GM19043 (cell line): ENCODE results near the gene USP10.
"Not testable (repeated sequence)": the region's sequence is repeated elsewhere in the genome, so short reads cannot be mapped to it uniquely, and the experiment has no call there.

ENCODE experiments used
- ATAC-seq: cut with Tn5 transposase; IDR thresholded peaks from one replicate; pipeline ENCODE4 v1.9.1; 2021; ENCODE audit warnings: low read depth; ENCODE audit not compliant: unreplicated experiment

The USP10 gene

DNA sequence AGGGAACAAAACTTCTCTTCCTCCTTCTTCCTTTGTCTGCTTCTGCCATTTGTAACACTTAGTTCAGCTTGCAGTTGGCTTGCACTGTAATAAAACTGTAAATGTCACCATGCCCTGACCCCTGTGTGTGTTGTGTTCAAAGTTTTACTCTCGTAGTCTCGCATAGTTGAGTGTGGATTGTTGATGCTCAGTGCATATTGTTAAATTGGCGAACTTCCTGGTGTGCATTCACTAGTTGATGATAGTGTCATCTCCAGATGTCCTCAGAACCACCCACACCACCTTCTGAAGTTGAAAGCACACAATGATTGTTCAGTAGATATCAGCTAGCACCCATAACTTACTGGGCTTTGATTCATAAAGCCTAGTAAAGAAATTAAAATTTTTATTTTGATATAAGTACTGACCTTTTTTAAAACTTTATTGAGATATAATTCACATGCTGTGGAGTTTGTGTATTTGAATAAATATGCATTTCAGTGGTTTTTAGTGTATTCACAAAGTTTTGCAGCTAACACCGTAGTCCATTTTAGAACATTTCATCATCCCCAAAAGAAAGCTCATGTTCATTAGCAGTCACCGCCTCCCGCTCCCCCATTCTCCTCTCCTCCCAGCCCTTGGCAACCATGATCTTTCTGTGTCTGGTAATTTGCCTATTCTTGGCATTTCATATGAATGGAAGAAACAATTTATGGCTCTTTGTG, 25.0 kb downstream of the USP10 start:
- no peak for ATAC-seq

DNA sequence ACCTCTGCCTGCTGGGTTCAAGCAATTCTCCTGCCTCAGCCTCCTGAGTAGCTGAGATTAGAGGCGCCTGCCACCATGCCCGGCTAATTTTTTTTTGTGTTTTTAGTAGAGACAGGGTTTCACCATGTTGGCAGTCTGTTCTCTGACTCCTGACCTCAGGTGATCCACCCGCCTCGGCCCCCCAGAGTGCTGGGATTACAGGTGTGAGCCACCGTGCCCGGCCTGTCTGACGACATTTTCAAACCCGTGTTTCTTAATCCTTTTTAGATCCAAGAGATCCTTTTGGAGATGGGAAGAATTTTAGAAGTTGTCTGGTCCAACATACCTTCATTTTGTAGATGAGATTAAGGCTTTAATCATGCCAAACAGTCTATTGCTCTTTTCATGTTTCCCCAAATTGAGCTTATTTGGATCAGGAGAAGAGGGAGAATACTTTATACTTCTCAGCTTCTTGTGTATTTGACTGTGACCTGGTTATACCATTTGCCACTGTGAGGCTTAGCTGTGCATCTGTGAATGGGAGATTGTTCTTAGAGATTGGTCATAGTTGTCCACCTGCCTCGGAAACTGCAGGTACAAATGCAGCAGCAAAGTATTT, 25.8 kb downstream of the USP10 start:
- no peak for ATAC-seq

DNA sequence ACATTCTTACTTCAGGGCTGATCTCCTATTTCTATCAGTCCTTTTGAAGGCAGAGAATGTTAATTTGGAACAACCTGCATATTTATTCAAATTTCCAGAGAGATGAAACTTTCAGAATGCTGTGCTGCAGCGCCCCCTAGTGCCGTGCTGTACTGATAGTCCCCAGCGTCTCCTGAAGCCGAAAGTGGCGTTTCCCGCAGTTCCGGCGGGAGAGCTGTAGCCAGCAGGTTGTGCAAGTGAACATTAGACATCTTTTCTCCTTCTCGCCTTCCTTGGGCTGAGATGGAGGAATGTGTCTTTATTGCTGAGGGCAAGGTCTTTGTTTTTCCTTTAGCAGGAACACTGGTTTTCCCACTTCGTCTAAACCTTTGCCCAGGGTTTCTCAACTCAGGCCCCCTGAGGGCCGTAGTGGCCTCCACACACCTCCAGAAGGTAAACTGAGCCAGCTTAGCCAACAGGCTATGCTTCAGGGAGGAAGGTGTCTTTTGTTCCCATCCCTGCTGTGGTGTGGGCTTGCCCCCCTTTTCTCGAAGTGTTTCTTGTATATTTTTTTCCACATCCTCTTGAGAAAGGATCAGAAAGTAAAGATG, 26.4 kb downstream of the USP10 start:
- ATAC-seq = no peak

DNA sequence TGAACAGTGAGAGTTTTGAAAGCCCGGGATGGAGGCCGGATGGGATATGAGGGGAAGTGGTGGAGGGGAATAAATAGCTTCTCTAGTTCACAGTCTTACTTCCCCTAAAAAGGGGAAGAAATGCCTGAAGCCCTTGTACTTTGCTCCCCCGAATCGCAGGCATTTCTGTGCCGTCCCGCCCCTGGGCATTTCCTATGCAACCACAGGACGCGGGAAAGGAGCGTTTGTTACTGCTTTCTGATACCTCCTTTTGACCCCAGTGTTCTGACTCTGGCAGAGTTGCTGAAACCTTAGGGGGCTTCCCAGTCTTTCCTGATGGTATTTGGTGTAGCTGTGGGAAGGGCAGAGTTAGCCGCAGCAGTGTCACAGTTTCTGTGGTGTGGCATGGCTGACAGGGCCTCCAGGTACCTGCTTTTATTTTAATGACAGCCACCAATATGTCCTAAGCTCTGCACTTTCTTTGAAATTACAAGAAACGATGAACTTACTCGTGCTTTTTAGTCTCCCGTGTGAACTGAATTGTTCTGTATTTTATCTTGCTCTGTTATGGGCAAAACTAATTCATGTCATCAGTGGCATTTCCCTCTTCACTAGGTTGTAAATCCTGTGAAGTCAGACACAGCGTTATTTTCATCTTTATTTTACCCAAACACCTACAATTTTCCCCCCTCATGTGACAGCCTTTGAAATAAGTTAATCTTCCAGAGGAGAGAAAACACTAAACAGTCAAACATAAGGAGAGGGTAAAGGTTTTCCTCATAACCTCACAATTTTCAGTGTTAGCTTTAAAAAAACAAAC, 27.1 kb downstream of the USP10 start:
- peak; percentile 38 for ATAC-seq

DNA sequence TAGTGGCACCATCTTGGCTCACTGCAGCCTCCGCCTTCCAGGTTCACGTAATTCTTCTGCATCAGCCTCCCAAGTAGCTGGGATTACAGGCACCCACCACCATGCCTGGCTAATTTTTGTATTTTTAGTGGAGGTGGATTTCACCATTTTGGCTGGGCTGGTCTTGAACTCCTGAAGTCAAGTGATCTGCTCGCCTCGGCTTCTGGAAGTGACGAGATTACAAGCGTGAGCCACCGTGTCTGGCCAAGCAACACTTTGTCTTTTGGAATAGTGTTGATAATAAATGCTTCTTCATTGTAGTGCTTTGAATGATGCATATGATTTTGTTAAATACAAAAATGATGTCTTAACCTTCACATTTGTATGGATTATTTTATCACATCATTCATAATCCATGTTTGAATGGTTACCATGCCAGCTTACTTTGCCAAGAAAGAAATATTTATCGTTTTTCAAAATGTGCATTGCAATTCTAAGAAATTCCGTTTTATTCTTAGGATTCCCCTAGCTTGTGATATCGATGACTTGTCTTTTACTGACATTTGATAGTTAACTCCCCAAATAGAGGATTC, 29.1 kb downstream of the USP10 start:
- ATAC-seq = no peak

DNA sequence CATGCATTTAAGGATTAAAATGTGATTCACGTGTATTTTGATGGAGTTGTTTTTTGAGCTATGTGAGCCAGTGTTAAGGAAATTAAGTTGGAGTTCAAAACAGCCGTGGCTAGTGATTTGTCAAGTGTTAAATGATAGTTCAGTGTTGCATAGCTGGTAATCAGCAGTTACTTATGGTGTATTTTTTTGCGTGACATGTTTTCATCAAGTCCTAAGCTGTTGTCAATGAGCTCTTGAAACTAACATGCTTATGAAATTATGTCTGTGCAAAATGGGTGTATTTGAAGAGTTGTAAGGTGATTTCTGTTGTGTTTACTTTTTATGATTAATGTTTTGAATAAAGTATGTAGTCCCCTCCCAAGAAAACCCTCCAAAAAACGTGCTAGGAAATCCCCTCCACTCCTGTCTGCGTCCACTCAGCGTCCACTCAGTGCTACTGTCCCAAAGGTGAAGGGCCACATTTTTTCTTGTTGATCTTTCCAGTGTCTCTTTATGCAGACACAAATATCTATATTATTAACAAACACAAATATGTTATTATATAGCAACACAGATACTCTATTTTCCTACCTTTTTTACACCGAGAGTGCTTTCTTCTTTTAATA, 30.0 kb downstream of the USP10 start:
- ATAC-seq = no peak

DNA sequence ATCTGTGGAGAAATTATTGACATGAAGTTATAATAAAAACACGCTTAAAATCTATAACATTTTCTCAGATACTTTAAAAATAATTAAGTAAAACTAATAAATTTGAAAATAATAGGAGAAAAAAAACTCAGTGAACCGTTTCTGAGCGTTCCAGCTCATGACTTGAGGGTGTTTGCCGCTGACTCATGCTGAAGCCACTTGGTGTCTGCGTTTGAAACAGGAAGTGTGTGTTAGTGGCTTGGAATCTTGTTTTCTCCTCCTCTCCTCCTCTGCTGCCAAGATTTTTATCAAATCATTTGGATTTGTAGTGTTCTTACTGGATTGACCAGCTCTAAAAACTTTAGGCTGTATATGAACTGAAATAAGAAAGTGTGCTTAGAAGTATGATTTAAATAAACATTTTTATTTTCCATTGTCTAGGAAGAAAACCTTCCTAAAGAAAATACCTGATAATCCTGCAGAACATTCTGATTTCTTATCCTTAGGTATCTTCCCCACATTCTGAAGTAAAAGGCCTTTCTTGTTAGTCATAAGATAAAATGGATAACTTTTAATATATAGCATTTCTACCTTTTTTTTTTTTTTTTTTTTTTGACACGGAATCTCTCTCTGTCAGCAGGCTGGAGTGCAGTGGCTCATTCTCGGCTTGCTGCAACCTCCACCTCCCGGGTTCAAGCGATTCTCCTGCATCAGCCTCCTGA, 30.8 kb downstream of the USP10 start:
- peak; percentile 43 for ATAC-seq

DNA sequence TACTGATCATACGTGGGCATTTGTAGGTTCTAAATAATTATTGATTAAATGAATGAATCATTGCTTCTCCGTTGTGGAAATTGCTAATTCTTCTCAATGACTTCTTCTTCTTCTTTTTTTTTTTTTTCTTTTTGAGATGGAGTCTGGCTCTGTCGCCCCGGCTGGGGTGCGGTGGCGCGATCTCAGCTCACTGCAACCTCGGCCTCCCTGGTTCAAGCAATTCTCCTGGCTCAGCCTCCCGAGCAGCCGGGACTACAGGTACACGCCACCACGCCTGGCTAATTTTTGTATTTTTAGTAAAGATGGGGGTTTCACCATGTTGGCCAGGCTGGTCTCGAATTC, 32.5 kb downstream of the USP10 start:
- ATAC-seq = not testable (repeated sequence)

DNA sequence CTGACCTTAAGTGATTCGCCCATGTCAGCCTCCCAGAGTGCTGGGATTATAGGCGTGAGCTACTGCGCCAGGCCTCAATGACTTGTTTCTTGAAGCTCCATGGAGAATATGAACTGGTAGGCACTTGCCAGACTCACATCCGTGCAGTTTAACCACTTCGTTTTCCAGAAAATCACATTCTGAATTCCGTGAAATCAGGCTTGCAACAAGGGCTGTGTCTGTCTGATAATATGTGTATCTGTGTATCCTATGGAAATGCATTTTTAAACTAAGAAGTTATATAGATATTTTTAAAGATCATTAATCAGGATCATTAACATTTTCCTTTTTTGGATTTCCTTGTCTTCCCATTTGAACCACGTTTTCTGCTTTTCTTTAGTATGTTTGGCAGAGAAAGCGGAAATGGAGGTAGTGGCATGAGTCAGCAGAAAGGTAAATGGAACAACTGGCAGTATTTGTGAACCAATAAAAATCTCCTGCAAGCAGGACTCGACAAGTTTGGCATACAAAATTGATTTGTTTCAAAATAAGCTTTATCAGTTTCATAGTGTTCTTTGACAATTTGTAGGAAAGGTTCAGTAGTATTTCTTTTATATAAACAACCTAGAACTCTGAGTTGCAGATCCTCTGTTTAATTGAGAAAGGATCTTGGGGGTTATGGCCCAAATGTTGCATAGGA, 33.0 kb downstream of the USP10 start:
- no peak for ATAC-seq

DNA sequence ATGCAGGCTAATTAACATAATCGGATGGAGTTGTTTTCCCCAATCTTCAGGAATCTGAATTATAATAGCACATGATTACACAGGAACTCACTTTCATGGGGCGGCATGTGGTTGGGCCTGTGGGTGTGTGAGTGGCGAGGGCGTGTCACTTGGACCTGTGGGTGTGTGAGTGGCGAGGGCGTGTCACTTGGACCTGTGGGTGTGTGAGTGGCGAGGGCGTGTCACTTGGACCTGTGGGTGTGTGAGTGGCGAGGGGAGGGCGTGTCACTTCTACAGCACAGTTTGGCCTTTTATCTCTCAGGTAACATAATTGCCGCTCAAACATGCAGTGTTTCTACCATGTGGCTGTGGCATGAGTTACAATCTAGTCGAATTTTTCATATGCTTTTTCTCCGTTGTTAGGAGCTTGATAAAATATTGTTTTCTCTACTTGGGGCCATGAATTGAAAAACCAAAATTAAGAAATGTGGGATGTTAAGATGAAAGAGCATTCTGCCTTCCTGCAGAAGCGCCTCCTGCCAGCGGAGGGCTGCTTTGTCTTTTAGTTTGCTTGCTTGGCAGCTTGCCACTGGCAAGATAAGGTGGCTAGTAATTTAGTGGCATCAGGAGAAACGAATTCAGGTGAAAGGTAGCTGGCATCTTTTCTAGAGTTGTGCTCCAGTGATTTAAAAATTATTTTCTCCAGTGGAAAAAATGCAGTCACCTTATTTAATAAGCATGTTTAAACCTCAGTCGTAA, 36.2 kb downstream of the USP10 start:
- no peak for ATAC-seq

DNA sequence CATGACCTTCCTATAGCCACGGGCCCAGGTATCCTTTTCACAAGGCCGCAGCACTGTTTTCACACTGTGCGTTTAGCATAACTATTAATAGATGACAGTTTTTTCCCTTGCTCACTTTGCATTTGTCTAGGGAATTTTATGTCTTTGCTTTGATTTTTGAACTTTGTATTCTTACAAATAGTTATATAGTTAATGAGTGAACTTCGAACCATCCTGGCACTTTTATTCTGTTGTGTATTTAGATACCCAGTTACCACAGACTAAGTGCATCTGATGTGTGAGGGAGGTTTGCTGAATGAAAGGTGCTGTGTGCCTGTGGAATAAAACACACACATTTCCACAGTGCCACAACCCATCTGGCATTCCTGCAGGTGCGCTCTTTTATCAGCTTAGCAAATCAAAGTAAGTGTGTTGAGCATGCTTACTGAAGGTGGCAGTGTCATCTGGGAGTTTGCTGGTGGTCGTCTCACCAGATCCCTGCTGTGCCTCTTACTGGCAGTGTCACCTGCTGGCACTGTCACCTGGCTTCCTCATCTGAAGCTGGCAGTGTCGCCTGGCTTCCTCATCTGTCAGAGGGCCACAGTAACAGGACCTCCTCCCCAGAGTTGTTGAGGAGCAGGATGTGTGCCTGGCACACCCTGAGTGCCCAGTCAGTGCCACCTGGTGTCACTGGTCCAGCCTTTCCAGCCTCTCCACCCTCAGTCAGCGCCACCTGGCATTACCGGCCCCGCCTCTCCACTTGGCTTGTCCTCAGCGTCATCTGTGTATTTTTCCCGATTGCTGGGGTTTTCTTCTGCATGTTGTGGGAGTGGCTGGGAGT, 37.6 kb downstream of the USP10 start:
- no peak for ATAC-seq

DNA sequence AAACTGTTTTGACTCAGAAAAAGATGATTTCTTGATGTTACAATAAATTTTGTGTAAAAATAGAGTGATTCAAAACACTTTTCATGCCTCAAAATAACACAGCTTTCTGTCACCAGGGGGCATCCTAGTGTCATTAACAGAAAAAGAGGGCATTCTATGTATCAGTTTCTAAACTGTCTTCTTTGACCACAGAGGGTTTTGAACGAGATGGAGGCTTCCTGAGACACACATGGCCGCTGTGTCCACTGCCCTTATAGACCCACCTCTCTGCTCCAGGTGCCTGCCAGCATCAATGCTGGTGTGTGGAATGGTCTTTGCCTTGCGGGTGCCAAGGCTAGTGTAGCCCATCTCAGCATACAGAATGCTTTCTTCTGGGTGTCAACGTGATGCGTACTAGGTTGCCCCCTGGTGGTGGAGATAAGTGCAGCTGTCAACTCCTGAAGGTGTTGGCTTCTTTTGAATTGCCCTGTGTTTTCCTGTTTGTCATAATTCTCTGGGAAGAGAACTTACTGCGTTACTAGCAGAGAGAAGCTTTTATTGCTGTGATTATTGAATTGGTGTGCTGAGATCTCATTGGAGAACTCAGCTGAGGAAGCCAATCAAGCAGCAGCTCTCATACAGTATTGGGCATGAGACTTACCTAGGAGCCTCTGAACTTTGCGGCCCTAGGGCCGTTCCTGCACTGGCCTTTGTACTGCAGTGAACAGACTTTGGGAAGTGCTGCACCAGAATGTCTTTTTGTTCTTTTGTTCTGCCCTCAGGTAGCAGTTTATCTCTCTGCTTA, 38.6 kb downstream of the USP10 start:
- peak; percentile 58 for ATAC-seq

DNA sequence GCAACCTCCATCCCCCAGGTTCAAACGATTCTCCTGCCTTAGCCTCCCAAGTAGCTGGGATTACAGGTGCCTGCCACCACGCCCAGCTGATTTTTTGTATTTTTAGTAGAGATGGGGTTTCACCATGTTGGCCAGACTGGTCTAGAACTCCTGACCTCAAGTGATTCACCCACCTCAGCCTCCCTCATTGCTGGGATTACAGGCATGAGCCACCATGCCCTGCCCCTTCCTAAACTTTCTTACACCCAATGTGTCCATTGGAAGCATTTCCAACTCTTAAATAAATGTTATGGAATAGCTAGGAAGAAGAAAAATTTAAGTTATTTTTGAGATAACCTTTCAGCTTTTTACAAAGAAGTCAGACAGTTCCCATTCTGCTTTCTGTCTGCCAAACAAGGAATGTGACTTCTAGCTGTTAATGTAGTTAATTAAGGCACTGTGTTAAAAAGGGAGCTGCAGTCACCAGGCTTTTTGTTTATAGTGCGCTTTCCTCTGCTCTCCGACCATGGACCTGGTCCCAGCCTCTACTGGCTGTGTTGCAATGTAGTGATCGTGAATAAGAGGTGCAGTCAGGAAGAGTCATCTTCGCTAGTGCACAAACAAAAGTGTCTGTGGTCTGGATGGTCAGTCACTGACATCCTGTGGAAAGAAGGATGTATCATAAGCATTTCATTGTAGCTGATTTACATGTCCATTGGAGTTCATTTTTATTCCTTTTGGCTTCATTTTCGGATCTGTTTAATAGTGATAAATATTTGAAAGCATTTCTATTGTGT, 39.7 kb downstream of the USP10 start:
- no peak for ATAC-seq

DNA sequence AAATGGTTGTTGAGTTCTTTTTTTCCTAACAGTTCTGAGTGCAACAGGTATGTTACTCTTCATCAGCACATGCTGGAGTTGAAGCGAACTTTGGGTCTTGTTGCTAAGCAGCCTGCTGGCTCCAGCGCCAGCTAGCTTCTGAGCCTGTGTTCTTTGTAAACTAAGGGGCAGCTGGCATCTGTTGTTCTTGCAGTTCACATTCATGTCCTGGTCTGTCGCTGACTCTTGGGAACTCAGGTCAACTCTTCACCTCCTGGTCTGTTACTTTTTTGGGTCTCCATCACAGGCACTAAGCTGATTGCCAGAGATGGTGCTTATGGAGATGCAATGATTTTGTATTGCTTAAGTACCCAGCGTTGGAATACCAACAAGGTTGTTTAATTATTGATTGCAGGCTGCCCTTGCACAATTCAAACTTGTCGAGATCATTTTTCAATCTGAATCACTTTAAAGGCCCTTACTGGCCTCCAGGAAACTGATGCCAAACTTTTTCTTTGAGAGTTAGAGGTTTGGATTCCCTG, 40.9 kb downstream of the USP10 start:
- ATAC-seq = no peak

DNA sequence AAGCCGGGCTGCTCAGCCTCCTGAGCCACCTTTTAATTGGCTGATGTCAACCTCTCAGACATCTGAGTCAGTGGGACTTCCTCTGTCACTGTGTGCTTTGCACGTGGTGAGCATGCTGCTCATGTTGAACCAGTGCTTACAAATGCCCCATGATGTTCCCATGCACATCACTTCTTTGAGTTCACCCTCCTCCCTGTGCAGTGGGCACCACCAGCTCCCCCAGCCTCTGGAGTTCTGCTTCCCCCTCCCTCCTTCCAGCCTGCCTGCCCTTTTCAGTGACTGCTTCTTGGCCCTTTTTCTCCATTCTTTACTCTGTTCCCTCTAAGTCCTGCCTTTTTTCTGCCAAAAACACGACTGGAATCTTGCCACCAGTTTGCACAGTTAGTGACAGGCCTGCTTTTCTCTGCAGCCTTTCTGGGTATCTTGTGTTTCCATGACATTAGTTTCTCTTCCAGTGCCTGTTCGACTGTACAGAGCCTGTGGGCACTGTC, 41.6 kb downstream of the USP10 start:
- no peak for ATAC-seq

DNA sequence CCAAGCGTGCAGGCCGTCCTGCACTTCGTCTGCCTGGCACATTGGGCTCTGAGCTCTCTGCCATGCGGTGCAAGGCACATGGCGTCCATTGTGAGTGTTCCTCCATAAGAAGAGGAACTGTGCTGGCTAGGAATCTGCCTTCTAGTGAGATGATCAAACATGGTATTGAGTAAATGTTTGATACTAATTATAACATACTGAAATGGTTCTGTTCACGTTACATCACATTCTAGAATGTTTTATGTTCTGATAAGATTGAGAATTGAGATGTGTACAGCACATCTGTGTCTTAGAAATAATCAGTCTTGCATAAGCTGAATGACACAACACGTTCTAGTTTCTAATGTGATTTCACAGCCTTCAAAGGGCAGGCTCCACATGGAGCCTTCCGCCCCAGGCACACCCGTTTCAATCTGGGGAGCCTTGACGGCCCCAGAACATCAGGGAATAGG, 42.9 kb downstream of the USP10 start:
- no peak for ATAC-seq
